Ishikawa (cell line): Measurements from ENCODE around the gene ZBTB33.

Source experiments
- CEBPB ChIP-seq: IDR thresholded peaks from 2 replicates; pipeline ENCODE4 v1.6.1; 2012
- CREB1 ChIP-seq: IDR thresholded peaks from 2 replicates; pipeline ENCODE4 v1.6.1; 2012; ENCODE audit warnings: low read depth
- EGR1 ChIP-seq: IDR thresholded peaks from 2 replicates; pipeline ENCODE4 v1.6.1; 2012
- EP300 ChIP-seq: IDR thresholded peaks from 2 replicates; pipeline ENCODE4 v1.6.1; 2012; ENCODE audit warnings: borderline replicate concordance
- FOXM1 ChIP-seq: IDR thresholded peaks from 2 replicates; pipeline ENCODE4 v1.6.1; 2012; ENCODE audit warnings: low read depth, borderline replicate concordance
- NFIC ChIP-seq: IDR thresholded peaks from 2 replicates; pipeline ENCODE4 v1.6.1; 2012
- RAD21 ChIP-seq: IDR thresholded peaks from 2 replicates; pipeline ENCODE4 v1.6.1; 2012; ENCODE audit warnings: low read depth
- REST ChIP-seq: IDR thresholded peaks from 2 replicates; pipeline ENCODE4 v1.6.1; 2012; ENCODE audit warnings: low read depth, mild to moderate bottlenecking
- TAF1 ChIP-seq: IDR thresholded peaks from 2 replicates; pipeline ENCODE4 v1.6.1; 2012; ENCODE audit warnings: low read depth, mild to moderate bottlenecking
- TCF12 ChIP-seq: IDR thresholded peaks from 2 replicates; pipeline ENCODE4 v1.6.1; 2012; ENCODE audit warnings: low read depth
- TEAD4 ChIP-seq: IDR thresholded peaks from 2 replicates; pipeline ENCODE4 v1.6.1; 2012
- USF1 ChIP-seq: IDR thresholded peaks from 2 replicates; pipeline ENCODE4 v1.6.1; 2012
- YY1 ChIP-seq: IDR thresholded peaks from 2 replicates; pipeline ENCODE4 v1.6.1; 2012; ENCODE audit warnings: low read depth
- ZBTB7A ChIP-seq: IDR thresholded peaks from 2 replicates; pipeline ENCODE4 v1.6.1; 2012; ENCODE audit warnings: low read depth
- TF ChIP-seq, protein P1 (sequence below): IDR thresholded peaks from 2 replicates; pipeline ENCODE4 v1.6.1; 2012

Gene ZBTB33

GRCh38 chrX:120301960-120302359 lies 51.3 kb downstream of the ZBTB33 start:
- TF ChIP-seq TCF12: no peak
- no peak for TF ChIP-seq CREB1
- TF ChIP-seq TEAD4: no peak
- no peak for TF ChIP-seq EGR1
- no peak for TF ChIP-seq YY1

DNA sequence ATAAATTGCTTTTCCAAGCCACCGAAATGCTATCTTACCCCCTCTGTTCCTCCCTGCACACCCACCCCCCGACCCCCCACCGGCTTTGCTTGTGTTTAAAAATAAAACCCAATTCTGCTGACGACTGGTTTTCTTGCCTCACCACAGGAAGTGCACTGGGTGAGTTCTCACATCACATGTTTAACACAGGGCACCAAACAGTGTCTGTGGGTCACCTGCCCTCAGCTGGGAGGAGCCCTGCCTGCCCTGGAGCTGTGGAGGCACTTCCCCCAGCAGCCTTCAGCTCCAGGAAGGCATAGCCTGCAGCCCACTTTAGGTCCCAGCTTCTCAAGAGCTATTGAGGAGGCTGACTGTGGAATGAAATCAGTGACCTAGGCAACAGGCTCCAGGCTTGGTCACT lies 51.8 kb downstream of the ZBTB33 start:
- TF ChIP-seq TAF1: no peak
- no peak for TF ChIP-seq YY1
- no peak for TF ChIP-seq USF1
- no peak for TF ChIP-seq NFIC
- TF ChIP-seq TEAD4: no peak
- no peak for TF ChIP-seq TCF12
- no peak for TF ChIP-seq CEBPB

DNA sequence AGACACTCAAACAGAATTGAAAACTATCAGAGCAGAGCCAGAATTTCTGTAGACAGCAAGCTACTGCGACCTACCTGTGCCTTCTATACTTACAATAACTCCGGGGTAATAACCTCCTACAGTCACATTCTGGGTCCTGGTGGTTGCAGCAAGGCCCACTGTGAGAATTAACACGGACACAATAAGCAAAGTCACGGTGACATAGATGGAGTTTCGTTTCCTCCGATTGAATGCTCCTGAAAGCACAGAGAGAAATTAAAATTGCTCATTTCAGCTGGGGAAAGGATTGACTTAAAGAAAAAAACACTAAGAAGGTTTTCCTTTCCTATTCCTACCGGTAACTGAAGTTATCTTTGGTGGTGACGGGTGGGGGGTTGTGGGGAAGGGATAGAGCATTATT lies 53.6 kb downstream of the ZBTB33 start:
- TF ChIP-seq CEBPB: no peak
- TF ChIP-seq EGR1: no peak
- no peak for TF ChIP-seq TCF12
- TF ChIP-seq TAF1: no peak
- no peak for TF ChIP-seq USF1
- no peak for TF ChIP-seq ZBTB7A
- TF ChIP-seq REST: no peak
- TF ChIP-seq YY1: no peak
- TF ChIP-seq, protein P1, sequence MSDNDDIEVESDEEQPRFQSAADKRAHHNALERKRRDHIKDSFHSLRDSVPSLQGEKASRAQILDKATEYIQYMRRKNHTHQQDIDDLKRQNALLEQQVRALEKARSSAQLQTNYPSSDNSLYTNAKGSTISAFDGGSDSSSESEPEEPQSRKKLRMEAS: no peak
- no peak for TF ChIP-seq EP300
- TF ChIP-seq TEAD4: no peak

DNA sequence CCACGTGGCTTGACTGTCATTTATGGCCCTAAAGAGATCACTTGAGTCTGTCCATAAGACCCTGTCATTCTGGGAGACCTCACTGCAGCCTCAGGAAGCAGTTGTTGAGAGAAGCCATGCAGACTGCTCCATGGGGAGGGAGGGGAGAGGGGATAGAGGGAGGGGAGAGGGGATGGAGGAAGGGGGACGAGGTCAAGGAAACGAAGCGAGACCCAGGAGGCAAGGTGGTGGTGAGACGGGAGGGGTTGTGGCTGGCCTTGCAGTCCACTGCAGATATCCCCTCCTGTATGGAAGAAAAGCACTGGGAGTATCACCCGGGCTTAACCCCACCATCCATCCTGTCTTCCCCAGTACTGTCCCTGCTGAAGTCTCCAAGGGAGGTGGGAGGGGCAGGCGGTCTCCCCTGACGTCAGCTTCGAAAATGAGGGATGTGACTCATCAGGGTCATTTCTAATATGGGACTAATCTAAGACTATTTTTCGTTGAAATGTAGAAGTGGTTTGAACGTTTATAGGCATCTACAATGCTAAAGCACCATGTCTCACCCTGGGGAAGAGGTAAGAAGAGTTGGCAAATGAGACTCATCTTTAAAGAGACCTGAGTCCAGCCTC lies 55.0 kb downstream of the ZBTB33 start:
- TF ChIP-seq TEAD4 (no peak), ZBTB7A (no peak), YY1 (no peak), FOXM1 (no peak), RAD21 (no peak), REST (no peak), EGR1 (no peak), TAF1 (no peak), USF1 (no peak)
- TF ChIP-seq, protein P1: no peak

DNA sequence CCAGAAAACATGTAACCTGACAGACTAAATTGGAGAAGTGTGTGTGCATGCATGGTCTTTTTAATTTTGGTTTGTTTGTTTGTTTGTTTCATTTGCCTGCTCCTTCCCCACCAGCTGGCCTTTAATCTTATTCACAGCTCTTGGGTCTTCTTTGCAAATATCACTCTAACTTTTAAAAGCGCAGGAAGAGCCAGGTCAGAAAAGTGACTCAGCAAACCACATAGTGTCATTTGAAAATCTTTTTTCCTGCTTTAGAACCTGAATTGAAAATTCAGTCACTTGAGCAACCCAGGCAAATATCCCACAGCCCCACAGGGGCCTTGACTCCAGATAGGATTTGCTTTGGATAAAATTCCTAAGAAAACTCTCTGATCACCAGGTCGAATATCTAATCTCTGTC lies 56.0 kb downstream of the ZBTB33 start:
- TF ChIP-seq NFIC (no peak), REST (no peak), TEAD4 (no peak), TCF12 (no peak), ZBTB7A (no peak), CEBPB (no peak), TAF1 (no peak), YY1 (no peak), RAD21 (no peak), FOXM1 (no peak), EGR1 (no peak), CREB1 (no peak), USF1 (no peak), EP300 (no peak)
- TF ChIP-seq, protein P1: no peak
